Kidney (tissue), 14 donors: ENCODE results near the gene PDCD7. TPM values are rescaled to one million over a fixed set of nuclear protein-coding genes. Genes with fewer than 3 reads are reported as not detected.

Experiments used
- DNase-seq, 5 donors: peaks; one replicate each; pipeline ENCODE4 v3.0.0-alpha.2; 2013 to 2020
- FAIRE-seq: peaks from 2 replicates; lab custom pipeline; 2012; peaks lifted over from hg19 to GRCh38; lab: Jason Lieb, UNC
- H3K27ac ChIP-seq, 2 donors: one replicate each; pipeline ENCODE4 v1.7.0; 2013; ENCODE audit warnings: low read depth in 2 of 2, low read length in 2 of 2, inconsistent platforms in 1 of 2
- H3K27me3 ChIP-seq: one replicate; pipeline ENCODE4 v1.7.1; 2013; ENCODE audit warnings: low read length, inconsistent platforms; ENCODE audit not compliant: control insufficient read depth, insufficient read depth
- H3K36me3 ChIP-seq, 3 donors: one replicate each; pipeline versions ENCODE4 v1.7.0 to v1.7.1; 2013; ENCODE audit warnings: low read length in 3 of 3, control low read depth in 1 of 3, inconsistent platforms in 1 of 3; ENCODE audit not compliant: insufficient read depth in 3 of 3, control insufficient read depth in 2 of 3
- H3K4me1 ChIP-seq, 3 donors: one replicate each; pipeline versions ENCODE4 v1.7.0 to v1.7.1; 2013; ENCODE audit warnings: low read length in 3 of 3, inconsistent platforms in 1 of 3, low read depth in 1 of 3; ENCODE audit not compliant: control insufficient read depth in 2 of 3, insufficient read depth in 2 of 3
- H3K4me3 ChIP-seq, 3 donors: one replicate each; pipeline versions ENCODE4 v1.7.0 to v1.8.1; 2013; ENCODE audit warnings: low read length in 3 of 3, control low read depth in 1 of 3, inconsistent platforms in 1 of 3
- H3K9ac ChIP-seq, 3 donors: one replicate each; pipeline versions ENCODE4 v1.7.0 to v1.7.1; 2013; ENCODE audit warnings: low read length in 3 of 3, control low read depth in 1 of 3, inconsistent platforms in 1 of 3
- H3K9me3 ChIP-seq, 3 donors: one replicate each; pipeline versions ENCODE4 v1.7.0 to v1.7.1; 2013; ENCODE audit warnings: low read length in 3 of 3, control low read depth in 1 of 3, inconsistent platforms in 1 of 3; ENCODE audit not compliant: control insufficient read depth in 2 of 3, insufficient read depth in 1 of 3
- intact Hi-C: fragments of 100-400 bp; cut with DNase I; formaldehyde crosslinking; loops from one replicate; pipeline ENCODE4 v1.11.1; 2022
- polyA plus RNA-seq: library from polyadenylated mRNA; stranded (reverse); fragments of 350-450 nt; fragmentation: Illumina TruSeq; extraction: RNeasy Lipid Tissue Mini Kit (QIAGEN cat#74804); gene quantifications from one replicate; pipeline ENCODE4 v1.2.3, GENCODE V29; 2014; ENCODE audit warnings: low read depth, low replicate concordance; ENCODE audit not compliant: insufficient read depth
- total RNA-seq: library from RNA; stranded (reverse); fragmentation: NEBNext Ultra II Directional; extraction: Animal tissue kit (Norgen Biotek cat#: 25700); gene quantifications from one replicate; pipeline ENCODE4 v1.2.1, GENCODE V29; 2021
- TF ChIP-seq, protein P1 (sequence below): IDR thresholded peaks from 3 replicates; pipeline ENCODE4 v1.5.1; 2012; ENCODE audit warnings: mild to moderate bottlenecking, moderate library complexity, borderline replicate concordance; ENCODE audit not compliant: insufficient read depth; ENCODE audit errors: extremely low read depth
- donor health status: control.
- donor health status: control.
- donor health status: control.
- donor health status: control.
- donor health status: control.
- donor health status: DM: yes; HTN: yes; CAD: no.
- donor health status: Normal renal cell carcinoma (clear cell type).

Gene PDCD7
- total and polyA plus RNA-seq, 2 donors from 2014 or later, result 10.4 to 21.5 TPM

GRCh38 chr15:65180167-65180566, 46.6 kb upstream of the PDCD7 start:
- DNase-seq (no peak), FAIRE-seq (no peak)
- H3K27ac ChIP-seq, result no peak overlapping the region
- intact Hi-C loops, result no loop called here
- no peaks in the 10 kb centered on the region for H3K9me3 ChIP-seq
- no peaks in the 10 kb centered on the region for H3K27me3 ChIP-seq
- H3K9ac ChIP-seq, result no peak overlapping the region
- peaks cover 7 to 35% (median 9%) of the 10 kb centered on the region in 3 donors for H3K36me3 ChIP-seq
- H3K4me1 ChIP-seq, result peaks cover 0 to 6% (median 2%) of the 10 kb centered on the region in 3 donors
- no peak overlapping the region for H3K4me3 ChIP-seq
- TF ChIP-seq, protein P1, sequence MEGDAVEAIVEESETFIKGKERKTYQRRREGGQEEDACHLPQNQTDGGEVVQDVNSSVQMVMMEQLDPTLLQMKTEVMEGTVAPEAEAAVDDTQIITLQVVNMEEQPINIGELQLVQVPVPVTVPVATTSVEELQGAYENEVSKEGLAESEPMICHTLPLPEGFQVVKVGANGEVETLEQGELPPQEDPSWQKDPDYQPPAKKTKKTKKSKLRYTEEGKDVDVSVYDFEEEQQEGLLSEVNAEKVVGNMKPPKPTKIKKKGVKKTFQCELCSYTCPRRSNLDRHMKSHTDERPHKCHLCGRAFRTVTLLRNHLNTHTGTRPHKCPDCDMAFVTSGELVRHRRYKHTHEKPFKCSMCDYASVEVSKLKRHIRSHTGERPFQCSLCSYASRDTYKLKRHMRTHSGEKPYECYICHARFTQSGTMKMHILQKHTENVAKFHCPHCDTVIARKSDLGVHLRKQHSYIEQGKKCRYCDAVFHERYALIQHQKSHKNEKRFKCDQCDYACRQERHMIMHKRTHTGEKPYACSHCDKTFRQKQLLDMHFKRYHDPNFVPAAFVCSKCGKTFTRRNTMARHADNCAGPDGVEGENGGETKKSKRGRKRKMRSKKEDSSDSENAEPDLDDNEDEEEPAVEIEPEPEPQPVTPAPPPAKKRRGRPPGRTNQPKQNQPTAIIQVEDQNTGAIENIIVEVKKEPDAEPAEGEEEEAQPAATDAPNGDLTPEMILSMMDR, result no peak

DNA sequence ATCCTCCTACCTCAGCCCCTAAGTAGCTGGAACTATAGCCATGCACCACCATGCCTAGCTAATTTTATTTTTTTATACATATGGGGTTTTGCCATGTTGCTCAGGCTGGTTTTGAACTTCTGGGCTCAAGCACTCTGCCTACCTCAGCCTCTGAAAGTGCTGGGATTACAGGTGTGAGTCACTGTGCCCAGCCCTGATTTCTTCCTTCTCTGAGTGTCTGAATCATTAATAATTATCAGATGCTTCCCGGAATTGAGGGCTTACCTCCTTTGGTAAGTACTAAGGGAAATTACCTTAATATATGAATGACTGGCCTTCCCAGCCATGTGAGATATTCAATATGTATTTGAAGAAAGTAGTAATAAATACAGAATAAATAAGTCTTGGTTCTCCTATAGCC, 44.3 kb upstream of the PDCD7 start:
- TF ChIP-seq, protein P1, result no peak
- Histone ChIP-seq H3K36me3 (peaks cover 9 to 35% (median 9%) of the 10 kb centered on the region in 3 donors), H3K4me3 (no peak overlapping the region), H3K9ac (no peak overlapping the region), H3K4me1 (peaks cover 0 to 6% (median 2%) of the 10 kb centered on the region in 3 donors), H3K27ac (no peak overlapping the region), H3K27me3 (no peaks in the 10 kb centered on the region), H3K9me3 (no peaks in the 10 kb centered on the region)
- intact Hi-C loops, result no loop called here
- FAIRE-seq (no peak), DNase-seq (no peak)

- Histone ChIP-seq H3K9ac (no peak overlapping the region), H3K27me3 (no peaks in the 10 kb centered on the region), H3K36me3 (peaks cover 9 to 41% (median 9%) of the 10 kb centered on the region in 3 donors), H3K27ac (no peak overlapping the region), H3K9me3 (no peaks in the 10 kb centered on the region), H3K4me3 (no peak overlapping the region), H3K4me1 (peaks cover 0 to 6% (median 0%) of the 10 kb centered on the region in 3 donors)
- intact Hi-C loops, result no loop called here
- no peak for DNase-seq
- TF ChIP-seq, protein P1, result no peak
- no peak for FAIRE-seq
Measured at GRCh38 chr15:65176056-65176455, 42.4 kb upstream of the PDCD7 start.

DNA sequence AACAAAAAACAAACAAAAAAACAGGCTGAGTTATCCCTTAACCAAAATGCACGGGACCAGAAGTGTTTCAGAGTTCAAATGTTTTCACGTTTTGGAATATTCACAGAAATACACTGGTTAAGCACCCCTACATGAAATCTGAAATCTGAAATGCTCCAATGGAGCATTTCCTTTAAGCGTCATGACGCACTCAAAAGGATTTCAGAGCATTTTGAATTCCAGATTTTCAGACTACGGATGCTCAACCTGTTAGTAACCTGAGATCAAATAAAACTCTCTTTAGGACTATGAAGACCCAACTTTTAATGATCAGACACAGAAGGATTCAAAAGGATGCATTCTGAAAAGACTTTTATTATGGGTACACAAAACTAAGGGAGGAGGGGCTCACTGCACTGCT, 41.9 kb upstream of the PDCD7 start:
- intact Hi-C loops, result no loop called here
- DNase-seq (no peak), FAIRE-seq (no peak)
- TF ChIP-seq, protein P1, result no peak
- Histone ChIP-seq H3K27ac (no peak overlapping the region), H3K9ac (no peak overlapping the region), H3K4me3 (no peak overlapping the region), H3K4me1 (peaks cover 0 to 6% (median 0%) of the 10 kb centered on the region in 3 donors), H3K36me3 (peaks cover 9 to 41% (median 9%) of the 10 kb centered on the region in 3 donors), H3K9me3 (no peaks in the 10 kb centered on the region), H3K27me3 (no peaks in the 10 kb centered on the region)
